ENCODE results near the gene CLUH.

DNA sequence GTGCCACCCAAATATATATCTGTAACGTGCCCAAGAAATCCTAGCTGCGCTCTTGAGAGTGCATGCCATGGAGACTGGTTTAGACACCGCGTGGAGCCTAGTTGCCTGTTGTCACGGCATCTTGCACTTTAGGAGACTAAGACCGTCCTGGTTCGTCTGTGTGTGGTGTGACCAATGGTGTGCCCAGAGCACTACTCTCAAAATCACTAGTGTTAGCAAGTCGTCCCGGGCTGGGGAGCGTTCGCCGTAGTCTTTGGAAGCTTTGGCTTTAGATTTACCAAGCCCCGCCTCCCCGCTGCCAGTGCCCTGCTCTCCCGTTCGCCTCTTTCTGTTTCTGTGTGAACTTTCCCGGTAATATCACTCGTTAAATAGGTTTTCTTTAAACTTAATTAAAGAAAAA, 27.0 kb downstream of the CLUH start:
- no peak for TF ChIP-seq POLR2A (IDR thresholded peaks at IDR 0.05)
- TF ChIP-seq, protein P1, sequence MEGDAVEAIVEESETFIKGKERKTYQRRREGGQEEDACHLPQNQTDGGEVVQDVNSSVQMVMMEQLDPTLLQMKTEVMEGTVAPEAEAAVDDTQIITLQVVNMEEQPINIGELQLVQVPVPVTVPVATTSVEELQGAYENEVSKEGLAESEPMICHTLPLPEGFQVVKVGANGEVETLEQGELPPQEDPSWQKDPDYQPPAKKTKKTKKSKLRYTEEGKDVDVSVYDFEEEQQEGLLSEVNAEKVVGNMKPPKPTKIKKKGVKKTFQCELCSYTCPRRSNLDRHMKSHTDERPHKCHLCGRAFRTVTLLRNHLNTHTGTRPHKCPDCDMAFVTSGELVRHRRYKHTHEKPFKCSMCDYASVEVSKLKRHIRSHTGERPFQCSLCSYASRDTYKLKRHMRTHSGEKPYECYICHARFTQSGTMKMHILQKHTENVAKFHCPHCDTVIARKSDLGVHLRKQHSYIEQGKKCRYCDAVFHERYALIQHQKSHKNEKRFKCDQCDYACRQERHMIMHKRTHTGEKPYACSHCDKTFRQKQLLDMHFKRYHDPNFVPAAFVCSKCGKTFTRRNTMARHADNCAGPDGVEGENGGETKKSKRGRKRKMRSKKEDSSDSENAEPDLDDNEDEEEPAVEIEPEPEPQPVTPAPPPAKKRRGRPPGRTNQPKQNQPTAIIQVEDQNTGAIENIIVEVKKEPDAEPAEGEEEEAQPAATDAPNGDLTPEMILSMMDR (IDR thresholded peaks at IDR 0.05): no peak

Data from ovary (tissue), 3 donors.